Activated CD4-positive, alpha-beta T cell treated with anti-CD3 and anti-CD28 coated beads, Interleukin-2, amount 50 U/mL, for 48 hours (primary cell): ENCODE results near the gene C2orf81.
"Not testable (repeated sequence)": the region's sequence is repeated elsewhere in the genome, so short reads cannot be mapped to it uniquely, and the experiment has no call there.

Source experiments
- DNase-seq, 2 experiments: peaks; one replicate each; pipeline ENCODE4 v3.0.0-alpha.2; 2020

C2orf81 gene

GRCh38 chr2:74442483-74443297, 21.3 kb upstream of the C2orf81 start:
- not testable (repeated sequence) for DNase-seq

DNA sequence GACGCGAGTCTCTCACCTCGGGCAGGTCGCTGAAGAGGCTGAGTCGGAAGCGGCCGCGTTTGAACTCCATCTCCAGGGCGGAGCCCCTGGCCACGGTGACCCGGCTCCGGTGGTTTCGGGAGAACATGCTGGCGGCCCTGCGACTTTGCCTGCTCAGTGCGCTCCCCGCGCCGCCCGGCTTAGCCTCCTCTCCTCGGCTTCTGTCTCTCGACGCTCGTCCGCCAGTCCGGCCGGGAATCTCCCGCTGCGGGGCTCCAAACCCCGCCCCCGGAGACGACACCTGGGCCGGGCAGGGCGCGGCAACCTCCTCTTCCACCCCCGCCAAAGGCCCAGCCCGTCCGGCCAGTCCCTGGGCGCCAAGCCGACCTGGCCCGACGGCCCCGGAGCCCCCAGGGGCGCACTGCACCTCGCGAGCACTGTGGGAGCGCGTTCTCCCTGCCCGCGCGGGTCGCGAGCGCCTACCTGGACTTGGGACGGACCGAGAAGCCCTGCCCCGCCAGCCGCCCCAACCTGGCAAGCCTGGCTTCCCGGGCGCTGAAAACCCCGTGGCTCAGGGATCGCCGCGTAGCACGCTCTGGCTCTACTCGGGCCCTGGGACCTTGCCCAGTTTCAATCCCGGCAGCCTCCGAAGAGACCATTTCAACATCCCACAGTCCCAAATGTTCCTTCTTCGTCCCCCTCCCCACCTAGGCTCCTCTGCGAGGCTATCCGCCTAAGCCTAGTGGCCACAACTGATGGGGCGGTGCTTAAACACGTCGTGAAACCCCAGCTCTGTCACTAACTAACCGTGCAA, 20.5 kb upstream of the C2orf81 start, which contains the start of gene RTKN:
Gene RTKN (minus strand): TSS at position 248 of the 793 bp plus-strand sequence. CDS start 121 bp downstream, at position 127.
- peak; percentile 27 to 40 for DNase-seq

DNA sequence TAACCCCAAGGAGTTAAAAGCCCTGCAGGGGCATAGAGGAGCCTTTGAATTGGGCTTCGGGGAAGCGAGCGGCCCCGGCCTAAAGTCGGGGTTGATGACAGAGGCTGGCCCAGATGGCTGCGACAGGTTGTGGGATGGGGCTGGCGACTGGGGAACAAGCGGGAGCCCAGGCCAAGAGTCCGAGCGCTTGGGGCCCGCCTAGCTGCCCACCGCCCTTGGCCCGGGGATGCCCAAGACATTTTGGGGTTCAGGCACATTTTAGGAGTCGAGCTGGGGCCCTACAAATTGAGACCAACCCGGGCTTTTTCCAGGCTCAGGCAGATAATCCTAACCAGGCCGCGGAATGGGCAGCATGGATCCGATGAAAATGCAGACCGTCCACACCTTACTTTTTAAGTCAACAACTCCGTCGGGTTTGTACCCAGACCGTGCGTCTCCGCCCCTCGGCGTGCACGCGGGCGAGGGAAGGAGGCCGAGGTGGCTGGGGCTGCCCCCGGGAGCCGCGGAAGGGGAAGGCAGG, 19.8 kb upstream of the C2orf81 start:
- no peak for DNase-seq

- peak; percentile 61 to 66 for DNase-seq
Measured at GRCh38 chr2:74440378-74441169, 19.2 kb upstream of the C2orf81 start.

GRCh38 chr2:74439803-74440377, 18.5 kb upstream of the C2orf81 start:
- DNase-seq, result no peak

DNA sequence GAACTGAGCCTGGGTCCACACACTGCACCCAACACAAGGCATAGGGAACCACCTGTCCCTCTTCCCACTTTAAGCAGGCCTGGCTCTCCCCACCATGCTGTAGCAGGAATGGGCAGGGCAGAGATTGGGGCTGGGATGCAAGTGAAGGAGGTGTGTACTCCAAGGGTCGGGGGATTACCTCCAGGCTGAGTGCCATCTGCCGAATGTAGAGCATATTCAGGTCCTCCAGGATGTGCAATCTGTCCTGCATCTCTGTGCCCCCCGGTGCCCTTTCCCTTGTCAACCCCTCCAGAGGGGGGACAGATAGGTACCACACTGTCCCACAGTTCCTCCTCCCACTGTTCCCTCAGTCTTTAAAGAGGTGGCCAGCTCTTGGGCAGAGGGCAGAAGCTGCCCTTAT, 18.0 kb upstream of the C2orf81 start:
- no peak for DNase-seq

GRCh38 chr2:74438248-74438647, 16.8 kb upstream of the C2orf81 start:
- no peak for DNase-seq

DNA sequence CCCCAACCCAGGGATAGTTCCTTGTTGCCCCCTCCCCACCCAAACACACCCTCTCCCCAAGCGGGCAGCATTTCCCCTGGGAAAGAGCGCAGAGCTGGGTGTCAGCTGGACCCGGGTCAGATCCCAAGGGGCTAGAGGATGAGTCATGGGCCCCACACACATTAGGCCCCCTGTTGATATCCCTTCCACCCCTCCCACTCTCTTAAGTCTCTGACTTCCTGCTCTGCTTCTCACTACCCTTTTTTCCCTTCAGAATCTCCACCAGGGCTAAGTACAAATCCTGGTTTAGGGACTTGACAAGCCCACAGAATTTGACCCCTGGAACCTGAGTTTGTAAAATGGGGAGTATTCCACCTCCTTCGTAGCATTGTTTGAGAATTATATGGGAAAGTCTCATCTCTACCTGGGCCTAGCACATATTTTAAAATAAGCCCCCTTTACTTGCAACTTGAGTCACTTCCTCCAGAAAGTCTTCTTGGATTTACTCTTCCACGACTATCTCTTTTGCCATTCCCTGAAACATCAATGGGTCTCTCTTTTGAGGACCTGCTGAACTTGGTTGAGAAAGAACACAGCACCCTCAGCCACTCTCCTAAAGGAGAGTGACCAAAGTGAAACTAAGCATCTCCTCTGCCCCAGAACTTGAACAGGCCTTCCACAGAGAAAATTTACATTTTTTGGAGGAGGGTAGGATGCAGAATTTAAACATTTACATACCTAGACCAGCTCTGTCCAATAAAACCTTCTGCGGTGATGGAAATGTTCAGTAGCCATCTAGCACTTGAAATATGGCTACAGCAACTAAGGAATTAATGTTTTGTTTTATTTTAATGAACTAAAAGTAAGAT, 15.7 kb upstream of the C2orf81 start:
- DNase-seq, result no peak

DNA sequence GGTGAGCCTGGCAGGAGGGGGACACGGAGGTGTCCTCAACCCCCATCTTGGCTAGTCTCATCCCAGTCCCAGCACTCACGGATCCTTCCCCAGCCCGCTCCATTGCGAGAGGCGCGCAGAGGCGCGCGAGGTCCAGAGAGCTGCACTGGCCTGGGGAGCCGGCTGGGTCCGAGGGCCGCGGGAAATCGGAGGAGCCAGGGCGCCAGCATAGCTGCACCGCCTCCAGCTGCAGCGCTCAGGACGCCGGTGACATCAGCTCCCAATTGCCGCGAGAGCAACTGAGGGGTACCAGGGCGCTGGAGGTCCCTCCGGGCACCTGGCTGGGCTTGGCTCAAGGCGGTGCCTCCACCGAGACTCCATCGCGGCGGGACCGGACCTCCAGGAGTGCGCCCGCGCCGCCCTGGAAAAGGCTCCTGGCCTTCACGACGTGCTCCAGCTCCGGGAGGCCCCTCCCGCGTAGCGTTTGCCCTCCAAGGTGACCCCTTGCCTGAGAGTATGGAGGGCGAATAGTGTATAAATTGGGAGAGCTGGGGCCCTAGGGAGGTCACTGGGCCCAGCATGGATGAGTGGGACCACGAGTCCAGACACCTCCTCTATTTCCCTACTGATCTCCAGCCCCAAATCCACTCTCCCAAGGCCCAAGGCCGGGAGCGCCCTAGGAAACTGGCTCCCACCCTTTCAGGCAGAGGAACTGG, 14.8 kb upstream of the C2orf81 start:
- no peak for DNase-seq

- no peak for DNase-seq
Measured at GRCh38 chr2:74430502-74430901, 9.1 kb upstream of the C2orf81 start.

- DNase-seq, result no peak
Measured at GRCh38 chr2:74429487-74430451, 8.3 kb upstream of the C2orf81 start.

GRCh38 chr2:74428675-74429074, 7.3 kb upstream of the C2orf81 start:
- no peak for DNase-seq

GRCh38 chr2:74427551-74427950, 6.1 kb upstream of the C2orf81 start:
- DNase-seq, result no peak

DNA sequence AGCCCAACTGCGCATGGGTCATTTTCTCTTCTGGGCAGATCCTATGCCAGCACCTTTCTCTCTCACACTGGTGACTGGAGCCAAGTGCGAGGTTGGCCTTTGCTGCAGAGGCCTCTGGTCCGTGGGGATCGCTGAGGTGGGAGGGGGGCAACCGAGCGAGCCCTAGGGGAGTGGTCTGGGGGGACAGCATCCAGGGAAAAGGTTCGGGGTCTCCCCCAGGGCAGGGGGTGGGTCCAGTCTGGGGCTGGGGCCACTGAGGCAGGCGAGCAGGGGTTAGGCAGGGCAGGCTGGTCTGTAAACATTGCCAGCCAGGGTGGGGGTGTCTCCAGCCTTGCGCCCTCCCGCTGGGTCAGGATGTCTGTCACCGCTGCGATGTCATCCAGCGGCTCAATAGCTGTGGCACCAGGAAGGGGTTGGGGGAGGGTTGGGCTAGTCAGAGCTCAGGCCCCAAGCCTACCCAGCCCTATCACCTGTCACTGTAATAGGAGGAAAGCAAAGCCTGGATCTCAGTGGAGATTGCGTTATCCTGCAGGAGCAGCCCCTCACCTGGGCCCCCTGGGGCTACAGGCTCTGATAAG, 4.9 kb upstream of the C2orf81 start:
- no peak for DNase-seq

DNA sequence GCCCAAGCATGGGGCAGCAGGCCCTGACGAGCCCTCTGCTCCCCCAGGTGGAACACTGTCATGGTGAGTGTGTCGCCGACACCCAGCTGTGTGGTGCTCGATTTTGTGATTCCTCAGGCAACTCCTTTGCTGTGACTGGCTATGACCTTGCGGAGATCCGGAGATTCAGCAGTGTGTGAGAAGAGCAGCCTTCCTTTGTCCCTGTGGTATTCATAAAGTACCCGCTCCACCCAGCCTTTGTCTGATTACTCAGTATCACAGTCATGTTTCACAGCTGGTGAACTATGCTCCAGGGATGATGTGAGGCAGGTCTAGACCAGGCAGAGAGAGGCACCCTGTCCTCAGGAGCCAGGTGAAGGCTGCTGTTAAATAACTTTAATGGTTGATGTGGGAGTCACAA, 4.1 kb upstream of the C2orf81 start:
- DNase-seq, result no peak

GRCh38 chr2:74424995-74425406, 3.6 kb upstream of the C2orf81 start:
- DNase-seq, result no peak

GRCh38 chr2:74424139-74424992, 2.9 kb upstream of the C2orf81 start:
- DNase-seq, result no peak
